HepG2 (cell line): ENCODE measurements around the gene SLC5A6. TPM values are rescaled to one million over a fixed set of nuclear protein-coding genes. Genes with fewer than 3 reads are reported as not detected.

Experiments used
- E2F2 ChIP-seq: sonication (generic); formaldehyde crosslinking; IDR thresholded peaks from 2 replicates; pipeline ENCODE4 v1.4.0; 2020; ENCODE audit warnings: missing genetic modification reagents, borderline replicate concordance
- ELF1 ChIP-seq: sonication (generic); formaldehyde crosslinking; IDR thresholded peaks from 2 replicates; pipeline ENCODE4 v1.4.0; 2020; ENCODE audit warnings: missing genetic modification reagents
- FOXO4 ChIP-seq: sonication (generic); formaldehyde crosslinking; conservative IDR thresholded peaks from 2 replicates; pipeline ENCODE4 v1.8.1; 2023; ENCODE audit warnings: missing genetic modification reagents
- HBP1 ChIP-seq: IDR thresholded peaks from 2 replicates; pipeline ENCODE4 v1.6.1; 2016; ENCODE audit warnings: low read depth, control low read depth
- IKZF4 ChIP-seq: sonication (generic); formaldehyde crosslinking; IDR thresholded peaks from 2 replicates; pipeline ENCODE4 v1.5.1; 2020; ENCODE audit warnings: borderline replicate concordance, mild to moderate bottlenecking, low read depth, missing genetic modification reagents; ENCODE audit errors: not compliant biosample characterization
- LRRFIP1 ChIP-seq: sonication (generic); formaldehyde crosslinking; conservative IDR thresholded peaks from 2 replicates; pipeline ENCODE4 v1.4.0; 2020; ENCODE audit warnings: missing genetic modification reagents
- NFIB ChIP-seq: sonication (generic); formaldehyde crosslinking; IDR thresholded peaks from 2 replicates; pipeline ENCODE4 v1.9.0; 2021; ENCODE audit warnings: missing genetic modification reagents, mild to moderate bottlenecking, borderline replicate concordance
- NFKB2 ChIP-seq: sonication (generic); formaldehyde crosslinking; IDR thresholded peaks from 2 replicates; pipeline ENCODE4 v1.4.0; 2020; ENCODE audit warnings: missing genetic modification reagents, borderline replicate concordance
- PRPF4 ChIP-seq: fragments of 200-400 bp; formaldehyde crosslinking; IDR thresholded peaks from 2 replicates; pipeline ENCODE4 v1.6.1; 2016; ENCODE audit warnings: low read length, low read depth; ENCODE audit not compliant: poor library complexity, severe bottlenecking
- U2AF1 ChIP-seq: fragments of 200-400 bp; formaldehyde crosslinking; optimal IDR thresholded peaks from 2 replicates; pipeline ENCODE3; 2017; ENCODE audit warnings: mild to moderate bottlenecking, low read depth, low read length
- ZBTB2 ChIP-seq: sonication (generic); formaldehyde crosslinking; IDR thresholded peaks from 2 replicates; pipeline ENCODE4 v1.8.0; 2022; ENCODE audit warnings: low read depth, missing genetic modification reagents
- ZFX ChIP-seq: sonication (generic); formaldehyde crosslinking; IDR thresholded peaks from 2 replicates; pipeline ENCODE4 v1.4.0; 2020; ENCODE audit warnings: mild to moderate bottlenecking, low read depth, missing genetic modification reagents, moderate library complexity
- ZNF235 ChIP-seq: sonication (generic); formaldehyde crosslinking; IDR thresholded peaks from 2 replicates; pipeline ENCODE4 v1.8.1; 2023; ENCODE audit warnings: mild to moderate bottlenecking, missing genetic modification reagents, borderline replicate concordance
- ZNF484 ChIP-seq: sonication (generic); formaldehyde crosslinking; IDR thresholded peaks from 2 replicates; pipeline ENCODE4 v1.5.1; 2020; ENCODE audit warnings: mild to moderate bottlenecking, low read depth, missing genetic modification reagents, borderline replicate concordance
- ZNF512B ChIP-seq: sonication (generic); formaldehyde crosslinking; IDR thresholded peaks from 2 replicates; pipeline ENCODE4 v1.5.1; 2020; ENCODE audit warnings: missing genetic modification reagents, mild to moderate bottlenecking, borderline replicate concordance
- ZNF670 ChIP-seq: sonication (generic); formaldehyde crosslinking; IDR thresholded peaks from 2 replicates; pipeline ENCODE4 v1.8.0; 2022; ENCODE audit warnings: mild to moderate bottlenecking, missing genetic modification reagents, borderline replicate concordance
- polyA plus RNA-seq, 8 experiments: library from polyadenylated mRNA; depleted of rRNA in 3 of 8; stranded (reverse) in 7 of 8; unstranded in 1 of 8; fragments of >200 nt; fragmentation: Illumina TruSeq in 4 of 8; extraction: Trizol in 4 of 8; gene quantifications; 2 replicates each; pipeline versions ENCODE4 v1.2.1 to v1.2.3, GENCODE V29; 2011 to 2016; ENCODE audit warnings: low read depth in 4 of 8, missing spikeins in 1 of 8, mixed read lengths in 1 of 8; ENCODE audit not compliant: insufficient read depth in 1 of 8
- total RNA-seq, 5 experiments: library from RNA; depleted of rRNA; stranded (reverse); fragments of >200 nt; fragmentation: Illumina TruSeq; extraction: Trizol; gene quantifications; 2 replicates each; pipeline ENCODE4 v1.2.3, GENCODE V29; 2016; ENCODE audit warnings: low read depth in 1 of 5

SLC5A6 gene
- total and polyA plus RNA-seq, 2 of the 13 experiments (the other 11 are each of a cell fraction or from before 2014, with no cell fraction given): 135 to 417 TPM

GRCh38 chr2:27211241-27211942 is 676 bp downstream of the SLC5A6 start (continued):
- no peak for TF ChIP-seq NFIB (CRISPR knock-in tag)
- TF ChIP-seq ZNF235 (CRISPR knock-in tag): no peak
- TF ChIP-seq NFKB2: no peak
- no peak for TF ChIP-seq PRPF4
- TF ChIP-seq ZNF484 (CRISPR knock-in tag): no peak
- TF ChIP-seq LRRFIP1 (CRISPR knock-in tag): no peak
- no peak for TF ChIP-seq E2F2 (CRISPR knock-in tag)
- TF ChIP-seq ZNF512B (CRISPR knock-in tag): no peak
- 0 out of 2 replicates have a peak, but pooled peaks have one; percentile 84 for TF ChIP-seq FOXO4
- TF ChIP-seq ZFX: no peak
- no peak for TF ChIP-seq HBP1 (CRISPR knock-in tag)
- no peak for TF ChIP-seq ELF1 (CRISPR knock-in tag)
- no peak for TF ChIP-seq ZBTB2
- no peak for TF ChIP-seq ZNF670 (CRISPR knock-in tag)
- no peak for TF ChIP-seq U2AF1
- no peak for TF ChIP-seq IKZF4 (CRISPR knock-in tag)
